ENCODE data around the gene SLC7A7. TPM values are rescaled to one million over a fixed set of nuclear protein-coding genes. Genes with fewer than 3 reads are reported as not detected.
A peak's percentile ranks its signal among the peaks of the same experiment; 100 is the strongest.

The SLC7A7 gene
- total and polyA plus RNA-seq, 9 of the 15 experiments (the other 6 are each of a cell fraction or from before 2014, with no cell fraction given): 0.07 to 0.68 (median 0.41) TPM

DNA sequence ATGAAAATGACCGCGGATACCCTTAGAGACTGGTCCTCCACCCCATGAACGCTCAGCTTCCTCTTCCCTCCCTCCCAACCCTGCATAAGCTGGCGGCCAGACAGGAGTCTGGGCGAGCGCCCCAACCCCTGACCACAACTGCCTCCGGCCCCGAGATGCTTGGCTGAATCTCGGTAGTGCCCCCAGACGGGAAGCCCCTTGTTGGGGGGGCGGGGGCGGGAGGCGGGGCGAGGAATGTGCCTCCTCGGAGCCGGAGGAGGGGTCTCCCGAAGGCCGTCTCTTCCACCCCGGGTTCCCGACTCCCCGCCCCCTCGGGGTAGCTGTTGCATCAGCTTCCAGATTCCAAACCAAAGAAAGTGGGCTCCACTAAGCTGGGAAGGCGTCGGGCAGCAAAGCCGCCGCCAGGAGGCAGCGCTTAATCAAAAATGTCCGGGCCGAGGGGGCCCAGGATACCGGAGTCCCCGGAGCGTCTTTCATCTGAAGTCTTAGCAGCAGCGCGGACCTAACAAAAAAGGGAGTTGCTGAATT is 7.4 kb upstream of the SLC7A7 start:
- WGBS (ENCODE audit: insufficient coverage, low coverage, missing lambda C conversion rate): 3% methylated on average over 17 of the region's 34 CpGs
- in situ Hi-C loops (cut with MboI) (no loop called here), intact Hi-C loops (cut with micrococcal nuclease) (loop anchor here (1.0 to 5.0 kb wide), 3 partner anchors 31 to 77 kb away; partner anchors contain the start of gene LRP10)
- ATAC-seq (peak; percentile 88), FAIRE-seq (no peak), DNase-seq (ENCODE audit: extremely low read depth in 1 of 4, low spot score in 3 of 4) (peak; percentile 77 to 87 (median 82))
- Histone ChIP-seq H3K9me1 (ENCODE audit: control insufficient read depth, insufficient read depth, low read length) (no peaks in the 10 kb centered on the region), H3K4me1 (replicated peaks in 1 of 2; ENCODE audit: control insufficient read depth in 2 of 2, insufficient read depth in 2 of 2, low read length in 2 of 2) (peaks cover 18 to 30% of the 10 kb centered on the region in 2 experiments; a peak in 4 of 5 replicates), H3K4me2 (ENCODE audit: insufficient read depth, low read length) (peak overlapping the region; percentile 47), H4K20me1 (replicated peaks; ENCODE audit: control insufficient read depth, insufficient read depth, low read length) (no peaks in the 10 kb centered on the region), H3K36me3 (ENCODE audit: control insufficient read depth, insufficient read depth, low read length) (no peaks in the 10 kb centered on the region), H2AFZ (ENCODE audit: low read depth, low read length) (peak overlapping the region; percentile 75), H3K79me2 (ENCODE audit: control insufficient read depth, insufficient read depth, low read length) (no peaks in the 10 kb centered on the region), H3K27me3 (ENCODE audit: control insufficient read depth in 2 of 2, insufficient read depth in 2 of 2, low read length in 2 of 2) (no peaks in the 10 kb centered on the region), H3K4me3 (no peak overlapping the region), H3K9ac (ENCODE audit: insufficient read depth in 1 of 2, low read depth in 2 of 2, low read length in 2 of 2) (peak overlapping the region; percentile 37 to 43; a peak in 2 of 4 replicates), H3K9me3 (replicated peaks; ENCODE audit: control insufficient read depth, insufficient read depth, low read depth, low read length) (no peaks in the 10 kb centered on the region), H3K27ac (ENCODE audit: extremely low read depth, low read depth, low read length) (no peak overlapping the region)
- ChIA-PET CTCF (ENCODE audit: low intra/inter-chr PET ratio) (interaction anchor here (1.0 to 4.2 kb wide), 7 partner anchors 26 to 266 kb away, joined by 3 to 44 read pairs (median 4); no protein-coding TSS in a partner anchor), POLR2A (interaction anchor here (0.6 to 2.6 kb wide), 6 partner anchors 10 to 80 kb away, joined by 3 to 10 read pairs (median 6); no protein-coding TSS in a partner anchor)
- no TSS peak for BruUV-seq (replicated peaks)
- TF ChIP-seq ZNF699 (CRISPR knock-in tag; IDR thresholded peaks at IDR 0.05; ENCODE audit: insufficient replicate concordance) (no peak), TARDBP (IDR thresholded peaks at IDR 0.05) (no peak), EP300 (IDR thresholded peaks at IDR 0.05; ENCODE audit: low read length) (0 out of 2 replicates have a peak, but pooled peaks have one; percentile 5), HNRNPUL1 (IDR thresholded peaks at IDR 0.05; ENCODE audit: low read length) (no peak), KDM2B (CRISPR knock-in tag; IDR thresholded peaks at IDR 0.05) (no peak), RAD21 (CRISPR knock-in tag; conservative IDR thresholded peaks at IDR 0.05 in 1 of 2, IDR thresholded peaks at IDR 0.05 in 1 of 2) (peak; percentile 92 to 94), SMAD4 (CRISPR knock-in tag; conservative IDR thresholded peaks at IDR 0.05) (0 out of 2 replicates have a peak, but pooled peaks have one; percentile 50), NFYB (IDR thresholded peaks at IDR 0.05; ENCODE audit: extremely low read depth, insufficient read length) (no peak), CREM (IDR thresholded peaks at IDR 0.05; ENCODE audit: low read depth) (0 out of 2 replicates have a peak, but pooled peaks have one; percentile 28), ZNF347 (CRISPR knock-in tag; IDR thresholded peaks at IDR 0.05; ENCODE audit: low read depth) (no peak), PHB2 (IDR thresholded peaks at IDR 0.05; ENCODE audit: low read depth) (no peak), RBFOX2 (IDR thresholded peaks at IDR 0.05; ENCODE audit: low read depth, low read length) (peak; percentile 43; the same call in 1 of the 2 replicates), TBL1XR1 (IDR thresholded peaks at IDR 0.05; ENCODE audit: low read length in 2 of 2) (no peak), FOXA3 (CRISPR knock-in tag; conservative IDR thresholded peaks at IDR 0.05 in 1 of 2, IDR thresholded peaks at IDR 0.05 in 1 of 2) (no peak), THRAP3 (IDR thresholded peaks at IDR 0.05; ENCODE audit: borderline replicate concordance) (no peak)
- TF ChIP-seq, protein P1, sequence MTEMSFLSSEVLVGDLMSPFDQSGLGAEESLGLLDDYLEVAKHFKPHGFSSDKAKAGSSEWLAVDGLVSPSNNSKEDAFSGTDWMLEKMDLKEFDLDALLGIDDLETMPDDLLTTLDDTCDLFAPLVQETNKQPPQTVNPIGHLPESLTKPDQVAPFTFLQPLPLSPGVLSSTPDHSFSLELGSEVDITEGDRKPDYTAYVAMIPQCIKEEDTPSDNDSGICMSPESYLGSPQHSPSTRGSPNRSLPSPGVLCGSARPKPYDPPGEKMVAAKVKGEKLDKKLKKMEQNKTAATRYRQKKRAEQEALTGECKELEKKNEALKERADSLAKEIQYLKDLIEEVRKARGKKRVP (CRISPR knock-in tag; IDR thresholded peaks at IDR 0.05): peak; percentile 93
- TF ChIP-seq, protein P2, sequence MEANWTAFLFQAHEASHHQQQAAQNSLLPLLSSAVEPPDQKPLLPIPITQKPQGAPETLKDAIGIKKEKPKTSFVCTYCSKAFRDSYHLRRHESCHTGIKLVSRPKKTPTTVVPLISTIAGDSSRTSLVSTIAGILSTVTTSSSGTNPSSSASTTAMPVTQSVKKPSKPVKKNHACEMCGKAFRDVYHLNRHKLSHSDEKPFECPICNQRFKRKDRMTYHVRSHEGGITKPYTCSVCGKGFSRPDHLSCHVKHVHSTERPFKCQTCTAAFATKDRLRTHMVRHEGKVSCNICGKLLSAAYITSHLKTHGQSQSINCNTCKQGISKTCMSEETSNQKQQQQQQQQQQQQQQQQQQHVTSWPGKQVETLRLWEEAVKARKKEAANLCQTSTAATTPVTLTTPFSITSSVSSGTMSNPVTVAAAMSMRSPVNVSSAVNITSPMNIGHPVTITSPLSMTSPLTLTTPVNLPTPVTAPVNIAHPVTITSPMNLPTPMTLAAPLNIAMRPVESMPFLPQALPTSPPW (CRISPR knock-in tag; IDR thresholded peaks at IDR 0.05): peak; percentile 76
- TF ChIP-seq, protein P3, sequence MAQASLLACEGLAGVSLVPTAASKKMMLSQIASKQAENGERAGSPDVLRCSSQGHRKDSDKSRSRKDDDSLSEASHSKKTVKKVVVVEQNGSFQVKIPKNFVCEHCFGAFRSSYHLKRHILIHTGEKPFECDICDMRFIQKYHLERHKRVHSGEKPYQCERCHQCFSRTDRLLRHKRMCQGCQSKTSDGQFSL (CRISPR knock-in tag; IDR thresholded peaks at IDR 0.05): no peak
- TF ChIP-seq, protein P3 (tag; IDR thresholded peaks at IDR 0.05): 0 out of 4 replicates have a peak, but pooled peaks of 1 of the 2 experiments have one; percentile 50
